Activated T-cell treated with anti-CD3 and anti-CD28 coated beads for 24 hours (primary cell): ENCODE data around the gene ADAP1.
"Not testable (repeated sequence)": the region's sequence is repeated elsewhere in the genome, so short reads cannot be mapped to it uniquely, and the experiment has no call there.

Experiments used
- DNase-seq: peaks from one replicate; pipeline ENCODE4 v3.0.0-alpha.2; 2020; ENCODE audit warnings: low read depth

The ADAP1 gene

GRCh38 chr7:880450-880849 lies 74.0 kb downstream of the ADAP1 start:
- no peak for DNase-seq

GRCh38 chr7:879706-880105 lies 74.8 kb downstream of the ADAP1 start:
- no peak for DNase-seq

GRCh38 chr7:879093-879492 lies 75.4 kb downstream of the ADAP1 start:
- no peak for DNase-seq

DNA sequence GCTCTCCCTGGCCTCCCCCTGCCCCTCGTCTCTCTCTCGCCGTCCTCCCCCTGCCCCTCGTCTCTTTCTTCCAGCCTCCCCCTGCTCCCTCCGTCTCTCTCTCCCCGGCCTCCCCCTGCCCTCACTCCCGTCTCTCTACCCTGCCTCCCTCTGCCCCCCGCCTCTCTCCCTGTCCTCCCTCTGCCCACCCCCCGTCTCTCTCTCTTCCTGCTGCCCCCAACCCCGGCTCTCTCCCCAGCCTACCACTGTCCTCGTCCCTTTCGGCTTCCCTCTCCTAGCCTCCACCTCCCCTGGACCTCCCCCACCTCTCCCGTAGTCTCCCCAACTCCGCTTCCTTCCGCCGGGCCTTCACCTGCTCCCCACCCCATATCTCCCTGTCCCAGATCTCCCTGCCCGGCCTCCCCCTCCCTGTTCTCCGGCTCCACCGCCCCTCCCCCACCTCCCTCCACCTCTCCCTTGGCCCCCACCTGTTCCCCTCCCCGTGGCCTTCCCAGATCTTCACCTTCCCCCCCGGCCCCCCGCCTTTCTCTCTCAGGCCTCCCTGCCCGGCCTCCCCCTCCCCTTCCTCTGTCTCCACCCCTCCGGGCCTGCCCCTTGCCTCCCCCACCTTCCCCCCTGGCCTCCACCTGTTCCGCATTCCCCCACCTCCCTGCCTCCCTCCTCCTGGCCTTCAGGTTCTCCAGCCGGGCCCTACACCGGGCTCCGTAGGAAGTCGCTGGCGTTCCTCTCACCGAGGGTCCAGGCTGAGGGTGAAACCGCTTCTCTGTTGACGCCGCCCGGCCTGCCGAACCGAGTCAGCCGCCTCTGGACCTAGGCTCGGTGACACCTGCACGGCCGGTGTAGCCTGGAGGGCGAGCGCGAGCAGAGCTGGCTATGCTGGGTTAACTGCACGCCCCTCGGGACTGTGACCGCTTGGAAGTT lies 76.9 kb downstream of the ADAP1 start:
- DNase-seq: no peak

DNA sequence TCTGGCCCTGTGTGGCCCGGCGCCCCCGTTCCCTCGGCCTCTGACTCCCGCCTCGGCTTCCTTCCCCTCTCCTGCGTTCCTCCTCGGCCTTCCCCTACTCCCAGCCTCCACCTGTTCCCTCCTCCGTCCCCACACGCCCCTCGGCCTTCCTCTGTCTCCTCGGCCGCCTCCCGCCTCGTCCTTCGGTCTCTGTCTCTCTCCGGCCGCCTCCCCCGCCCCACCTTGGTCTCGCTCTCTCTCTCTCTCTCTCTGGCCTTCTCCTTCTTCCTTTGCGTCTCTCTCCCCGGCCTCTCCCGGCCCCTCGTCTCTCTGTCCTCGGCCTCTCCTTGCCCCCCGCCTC lies 77.5 kb downstream of the ADAP1 start:
- DNase-seq: no peak

- DNase-seq: peak; percentile 95
Observed at GRCh38 chr7:876077-876971, 78.2 kb downstream of the ADAP1 start, which contains the start of gene GET4. Gene GET4, plus strand, starts transcription at chr7:876554. Its CDS starts 92 bp downstream, at chr7:876646.

DNA sequence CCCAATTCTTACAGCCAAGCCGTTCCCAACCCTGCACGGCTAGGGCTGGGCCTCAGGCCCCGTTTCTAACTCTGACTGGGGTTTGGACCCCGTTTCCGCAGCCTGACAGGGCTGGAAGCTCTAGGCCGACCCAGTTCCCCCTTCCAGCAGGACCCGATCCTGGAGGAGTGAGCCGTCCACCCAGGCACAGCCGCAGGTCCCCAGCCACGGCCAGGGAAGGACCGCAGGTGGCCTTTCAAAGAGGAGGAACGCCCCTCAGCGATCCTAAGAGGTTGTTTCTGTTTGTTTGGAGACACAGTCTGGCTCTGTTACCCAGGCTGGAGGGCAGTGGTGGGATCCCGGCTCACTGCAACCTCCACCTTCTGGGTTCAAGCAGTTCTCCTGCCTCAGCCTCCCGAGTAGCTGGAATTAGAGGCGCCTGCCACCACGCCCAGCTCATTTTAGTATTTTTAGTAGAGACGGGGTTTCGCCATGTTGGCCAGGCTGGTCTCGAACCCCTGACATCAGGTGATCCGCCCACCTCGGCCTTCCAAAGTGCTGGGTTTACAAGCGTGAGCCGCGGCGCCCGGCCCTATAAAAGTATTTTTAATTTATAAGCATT lies 78.9 kb downstream of the ADAP1 start:
- no peak for DNase-seq

GRCh38 chr7:875051-875450 lies 79.4 kb downstream of the ADAP1 start:
- no peak for DNase-seq

DNA sequence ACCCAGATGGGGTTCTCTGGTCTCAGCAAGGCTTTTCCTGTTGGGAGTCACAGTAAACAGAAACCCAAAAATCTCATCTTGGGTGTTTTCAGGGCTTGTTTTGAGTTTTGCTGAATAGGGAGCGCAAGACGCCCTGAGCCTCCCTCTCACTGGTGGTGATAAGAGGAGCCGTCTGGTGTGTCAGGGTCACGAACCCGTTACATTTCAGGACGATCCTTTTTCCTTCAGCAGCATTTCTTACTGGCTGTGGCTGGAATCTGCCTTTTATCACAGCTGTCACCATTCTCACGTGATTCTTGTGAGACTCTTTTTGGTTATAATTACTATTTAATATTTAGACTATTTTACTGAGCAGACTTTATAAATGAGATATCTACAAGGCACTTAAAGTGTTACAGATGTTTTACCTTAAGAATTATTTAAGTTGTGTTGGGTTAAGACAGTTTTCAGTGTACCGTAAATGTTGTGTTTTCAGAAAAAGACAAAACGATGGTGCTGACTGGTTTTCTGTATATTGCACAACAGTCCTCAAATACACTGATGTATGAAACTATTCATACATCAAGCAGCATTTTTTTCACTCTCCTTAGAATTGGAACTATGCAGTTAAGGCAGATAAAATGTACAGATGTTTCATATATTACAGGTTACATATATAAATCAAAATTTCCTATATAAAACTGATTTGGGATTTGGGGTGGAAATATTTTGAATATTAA lies 80.3 kb downstream of the ADAP1 start:
- no peak for DNase-seq

GRCh38 chr7:873367-874002 lies 81.0 kb downstream of the ADAP1 start:
- peak; percentile 66 for DNase-seq

GRCh38 chr7:872685-873084 lies 81.8 kb downstream of the ADAP1 start:
- DNase-seq: not testable (repeated sequence)

DNA sequence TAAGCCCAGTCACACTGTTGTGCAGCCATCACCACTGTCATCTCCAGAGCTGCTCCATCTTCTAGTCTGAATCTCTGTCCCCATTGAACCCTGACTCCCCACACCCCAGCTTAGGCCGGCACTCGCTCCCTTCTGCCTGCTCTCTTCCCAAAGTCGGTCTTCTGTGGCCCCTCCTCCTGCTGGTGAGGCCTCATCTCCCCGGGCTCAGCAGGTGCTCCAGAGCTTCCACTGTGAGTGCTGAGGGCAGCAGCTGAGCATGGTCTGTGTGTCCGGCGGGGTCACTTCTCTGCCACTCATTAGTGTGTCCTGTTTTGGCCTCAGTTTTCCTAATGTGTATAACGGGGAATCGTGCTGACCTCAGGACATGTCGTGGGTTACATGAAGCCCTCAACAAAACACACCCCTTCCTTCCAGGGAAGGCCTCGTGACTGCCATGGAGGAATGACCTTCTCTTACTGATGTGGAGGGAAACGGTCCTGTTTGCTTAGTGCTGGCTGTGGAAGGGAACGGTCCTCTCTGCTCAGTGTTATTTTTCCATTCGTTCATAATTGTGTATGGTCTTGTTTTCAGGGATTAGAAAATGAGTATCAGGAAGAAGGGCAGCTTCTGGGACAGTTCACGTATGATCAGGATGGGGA lies 82.5 kb downstream of the ADAP1 start:
- no peak for DNase-seq

DNA sequence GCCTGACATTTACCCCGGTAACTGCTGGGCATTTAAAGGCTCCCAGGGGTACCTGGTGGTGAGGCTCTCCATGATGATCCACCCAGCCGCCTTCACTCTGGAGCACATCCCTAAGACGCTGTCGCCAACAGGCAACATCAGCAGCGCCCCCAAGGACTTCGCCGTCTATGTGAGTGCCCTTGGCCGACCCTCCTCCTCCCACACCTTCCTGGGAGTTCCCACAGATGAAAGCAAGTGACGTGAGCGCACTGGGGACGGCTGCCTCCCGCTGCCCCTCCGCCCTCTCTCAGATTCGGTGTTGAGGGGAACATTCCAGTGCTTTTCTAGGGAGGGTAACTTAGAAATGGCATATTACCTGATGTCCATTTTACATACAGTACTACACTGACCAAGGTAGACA lies 85.1 kb downstream of the ADAP1 start:
- no peak for DNase-seq

DNA sequence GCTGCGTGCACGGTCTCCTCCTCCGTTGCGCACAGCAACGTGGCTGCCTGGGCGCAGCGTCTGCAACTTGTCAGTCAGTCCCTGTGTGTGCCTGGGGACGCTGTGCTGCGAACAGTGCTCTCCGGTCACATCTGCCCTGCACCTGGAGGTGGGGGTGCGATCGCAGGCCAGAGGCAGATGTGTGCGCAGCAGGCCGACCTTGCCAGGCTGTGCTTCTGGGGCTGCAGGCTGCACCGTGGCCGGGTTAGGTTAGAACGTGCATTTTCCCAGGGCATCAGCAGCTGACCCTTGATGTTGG lies 86.3 kb downstream of the ADAP1 start:
- no peak for DNase-seq

- DNase-seq: no peak
Observed at GRCh38 chr7:867406-868188, 86.9 kb downstream of the ADAP1 start.

DNA sequence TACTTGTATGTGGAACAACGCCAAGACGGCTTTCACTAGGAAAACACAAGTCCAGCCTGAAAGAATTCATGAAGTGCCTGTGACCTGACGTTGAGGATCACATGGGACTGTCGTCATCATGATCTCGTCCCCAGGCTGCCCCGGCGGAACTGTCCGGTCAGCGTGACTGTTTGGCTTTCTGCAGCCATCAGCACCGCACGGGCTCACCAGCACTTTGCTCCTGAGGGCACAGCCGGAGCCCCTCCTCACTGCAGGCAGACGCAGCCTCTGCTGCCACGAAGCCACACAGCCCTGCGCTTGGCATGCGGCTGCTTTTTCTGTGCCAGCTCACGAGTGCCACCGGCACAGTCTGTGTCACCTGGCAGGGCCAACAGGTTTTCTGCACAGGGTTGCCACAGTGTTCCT lies 87.5 kb downstream of the ADAP1 start:
- DNase-seq: no peak

- DNase-seq: no peak
Observed at GRCh38 chr7:865921-866320, 88.6 kb downstream of the ADAP1 start.

- DNase-seq: no peak
Observed at GRCh38 chr7:863106-863505, 91.4 kb downstream of the ADAP1 start.

GRCh38 chr7:862157-862556 lies 92.3 kb downstream of the ADAP1 start:
- no peak for DNase-seq

DNA sequence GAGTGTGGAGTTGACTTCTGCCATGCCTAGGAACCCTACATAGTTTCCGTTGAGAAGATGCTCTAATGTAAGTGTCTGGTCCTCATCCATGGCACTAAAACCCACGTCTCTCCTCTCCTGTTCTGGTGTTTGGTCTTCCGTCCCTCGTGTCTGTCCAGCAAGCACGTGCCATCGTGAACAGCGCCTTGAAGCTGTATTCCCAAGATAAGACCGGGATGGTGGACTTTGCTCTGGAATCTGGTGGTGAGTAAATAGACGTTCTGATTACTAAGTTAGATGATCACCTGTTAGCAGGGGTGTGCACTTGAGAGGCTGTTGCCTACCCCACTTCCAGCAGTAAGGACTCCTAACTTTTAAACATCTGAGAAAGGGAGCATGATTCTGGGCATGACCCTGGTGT lies 93.3 kb downstream of the ADAP1 start:
- no peak for DNase-seq
